ENCODE data around the gene KDELR1. TPM values are rescaled to one million over a fixed set of nuclear protein-coding genes. Genes with fewer than 3 reads are reported as not detected.

KDELR1 gene
- total RNA-seq, 1 experiment from 2014 or later = 113 TPM

- BruUV-seq (replicated peaks) = no TSS peak
- peaks cover 21% of the 10 kb centered on the region for H3K4me1 Mint-ChIP-seq (ENCODE audit: insufficient read depth, unreplicated experiment)
These were observed 52.4 kb downstream of the KDELR1 start for GRCh38 chr19:48338802-48339503.

GRCh38 chr19:48338253-48338755 is 53.0 kb downstream of the KDELR1 start:
- Mint-ChIP-seq H3K4me3 (ENCODE audit: unreplicated experiment) (no peak overlapping the region), H3K27me3 (ENCODE audit: insufficient read depth, unreplicated experiment) (no peaks in the 10 kb centered on the region), H3K27ac (ENCODE audit: low read depth, unreplicated experiment) (no peak overlapping the region), H3K4me1 (ENCODE audit: insufficient read depth, unreplicated experiment) (peaks cover 18% of the 10 kb centered on the region), H3K9me3 (ENCODE audit: unreplicated experiment) (no peaks in the 10 kb centered on the region), H3K36me3 (ENCODE audit: insufficient read depth, unreplicated experiment) (peaks cover under 1% of the 10 kb centered on the region)
- DNase-seq (ENCODE audit: unreplicated experiment) = no peak
- CTCF ChIA-PET = interaction anchor here (0.5 to 1.9 kb wide), 3 partner anchors 19 to 450 kb away, joined by 3 to 7 read pairs (median 3); no protein-coding TSS in a partner anchor
- intact Hi-C loops (cut with micrococcal nuclease) = no loop called here
- BruUV-seq (replicated peaks) = no TSS peak
- POLR2A ChIA-PET = no interaction called here
- TF ChIP-seq CTCF (IDR thresholded peaks at IDR 0.05; ENCODE audit: unreplicated experiment) = no peak

More at GRCh38 chr19:48338802-48339503, 52.4 kb downstream of the KDELR1 start:
- ChIA-PET CTCF (interaction anchor here (0.5 to 1.9 kb wide), 2 partner anchors 20 to 507 kb away, joined by 5 to 7 read pairs; no protein-coding TSS in a partner anchor), POLR2A (interaction anchor here (0.9 to 1.4 kb wide), 2 partner anchors 18 to 25 kb away, joined by 3 to 6 read pairs; partner anchors contain the start of genes SYNGR4 and TMEM143)
- Mint-ChIP-seq H3K4me3 (ENCODE audit: unreplicated experiment) (no peak overlapping the region), H3K9me3 (ENCODE audit: unreplicated experiment) (no peaks in the 10 kb centered on the region), H3K27ac (ENCODE audit: low read depth, unreplicated experiment) (no peak overlapping the region), H3K27me3 (ENCODE audit: insufficient read depth, unreplicated experiment) (no peaks in the 10 kb centered on the region), H3K36me3 (ENCODE audit: insufficient read depth, unreplicated experiment) (no peaks in the 10 kb centered on the region)
- no peak for TF ChIP-seq CTCF (IDR thresholded peaks at IDR 0.05; ENCODE audit: unreplicated experiment)
- DNase-seq (ENCODE audit: unreplicated experiment) = no peak
- intact Hi-C loops (cut with micrococcal nuclease) = no loop called here

- DNase-seq (ENCODE audit: unreplicated experiment) = peak; percentile 96
- peak; percentile 93 for TF ChIP-seq CTCF (IDR thresholded peaks at IDR 0.05; ENCODE audit: unreplicated experiment)
- peak overlapping the region; percentile 89 for H3K4me3 Mint-ChIP-seq (ENCODE audit: unreplicated experiment)
- no peaks in the 10 kb centered on the region for H3K9me3 Mint-ChIP-seq (ENCODE audit: unreplicated experiment)
- intact Hi-C loops (cut with micrococcal nuclease) = loop anchor here (1.0 to 5.0 kb wide), 3 partner anchors 13 to 66 kb away; partner anchors contain the start of genes GRIN2D and KDELR1
- no peaks in the 10 kb centered on the region for H3K27me3 Mint-ChIP-seq (ENCODE audit: insufficient read depth, unreplicated experiment)
- BruUV-seq (replicated peaks) = no TSS peak
- peaks cover 38% of the 10 kb centered on the region for H3K36me3 Mint-ChIP-seq (ENCODE audit: insufficient read depth, unreplicated experiment)
- ChIA-PET CTCF (interaction anchor here (0.5 to 3.7 kb wide), 20 partner anchors 10 to 642 kb away, joined by 3 to 33 read pairs (median 4); partner anchors contain the start of genes KDELR1, SYNGR4 and ZNF114), POLR2A (interaction anchor here (0.8 to 4.2 kb wide), 13 partner anchors 13 to 381 kb away, joined by 3 to 139 read pairs (median 5); partner anchors contain the start of genes EMP3, GRWD1, SYNGR4 and TMEM143)
- H3K27ac Mint-ChIP-seq (ENCODE audit: low read depth, unreplicated experiment) = peak overlapping the region; percentile 85
- peaks cover 32% of the 10 kb centered on the region for H3K4me1 Mint-ChIP-seq (ENCODE audit: insufficient read depth, unreplicated experiment)
These were observed 57.6 kb downstream of the KDELR1 start for GRCh38 chr19:48333467-48334384.

Data from MCF 10A (cell line).